WTC11 (cell line): ENCODE results near the gene SKAP2. TPM values are rescaled to one million over a fixed set of nuclear protein-coding genes. Genes with fewer than 3 reads are reported as not detected.

Source experiments
- ATAC-seq: fragments of 200-7000 bp; cut with Tn5 transposase; 2 replicates; pipeline ENCODE4 v1.10.0; 2021; ENCODE audit warnings: mild to moderate bottlenecking, moderate library complexity
- CTCF ChIA-PET: fragments of 300-600 bp; sonication (Branson Sonifier 250); formaldehyde crosslinking; loops from one replicate; lab custom pipeline; 2021; ENCODE audit warnings: antibody characterized with exemption; lab: Charles Lee
- POLR2A ChIA-PET: fragments of 350-600 bp; sonication (Branson Sonifier 250); formaldehyde crosslinking; loops from one replicate; lab custom pipeline; 2021; ENCODE audit warnings: antibody characterized with exemption; lab: Charles Lee
- DNase-seq: peaks from one replicate; pipeline ENCODE4 v3.0.0; 2021; ENCODE audit warnings: low spot score
- H3K27ac Mint-ChIP-seq: 2 replicates; pipeline ENCODE4 v1.8.0; 2021; ENCODE audit warnings: mixed read lengths
- H3K27me3 Mint-ChIP-seq: 2 replicates; pipeline ENCODE4 v1.8.0; 2021; ENCODE audit warnings: low read depth, mild to moderate bottlenecking, moderate library complexity, mixed read lengths
- H3K36me3 Mint-ChIP-seq: 2 replicates; pipeline ENCODE4 v1.8.0; 2021; ENCODE audit warnings: mixed read lengths
- H3K4me1 Mint-ChIP-seq: 2 replicates; pipeline ENCODE4 v1.8.0; 2022; ENCODE audit warnings: mixed read lengths
- H3K4me3 Mint-ChIP-seq: 2 replicates; pipeline ENCODE4 v1.8.0; 2021; ENCODE audit warnings: mild to moderate bottlenecking, moderate library complexity, mixed read lengths
- H3K9me3 Mint-ChIP-seq: 2 replicates; pipeline ENCODE4 v1.8.0; 2021; ENCODE audit warnings: mixed read lengths
- ELF4 ChIP-seq: sonication (generic); formaldehyde crosslinking; IDR thresholded peaks from 2 replicates; pipeline ENCODE4 v1.8.1; 2022; ENCODE audit warnings: low read depth, mild to moderate bottlenecking, moderate library complexity, missing genetic modification reagents
- FOXJ3 ChIP-seq: sonication (generic); formaldehyde crosslinking; IDR thresholded peaks from 2 replicates; pipeline ENCODE4 v1.9.0; 2021; ENCODE audit warnings: missing genetic modification reagents, mild to moderate bottlenecking, borderline replicate concordance
- FOXK1 ChIP-seq: sonication (generic); formaldehyde crosslinking; IDR thresholded peaks from 2 replicates; pipeline ENCODE4 v1.8.0; 2022; ENCODE audit warnings: mild to moderate bottlenecking, moderate library complexity, missing genetic modification reagents
- GTF2I ChIP-seq: fragments of 250-450 bp; sonication (Bioruptor Pico); conservative IDR thresholded peaks from 2 replicates; pipeline ENCODE4 v1.4.0; 2021; ENCODE audit warnings: mild to moderate bottlenecking
- HMGA2 ChIP-seq: fragments of 250-450 bp; sonication (Bioruptor Pico); IDR thresholded peaks from 2 replicates; pipeline ENCODE4 v1.4.0; 2021; ENCODE audit warnings: mild to moderate bottlenecking, moderate library complexity
- IRF2 ChIP-seq: sonication (generic); formaldehyde crosslinking; IDR thresholded peaks from 2 replicates; pipeline ENCODE4 v1.8.0; 2022; ENCODE audit warnings: low read depth, missing genetic modification reagents, borderline replicate concordance
- JUN ChIP-seq: sonication (generic); formaldehyde crosslinking; IDR thresholded peaks from 2 replicates; pipeline ENCODE4 v1.8.0; 2023; ENCODE audit warnings: mild to moderate bottlenecking, missing genetic modification reagents
- NFATC4 ChIP-seq: fragments of 250-450 bp; sonication (Bioruptor Pico); IDR thresholded peaks from 2 replicates; pipeline ENCODE4 v1.9.0; 2021; ENCODE audit warnings: mild to moderate bottlenecking
- NFYB ChIP-seq: sonication (generic); formaldehyde crosslinking; conservative IDR thresholded peaks from 2 replicates; pipeline ENCODE4 v1.8.0; 2022; ENCODE audit warnings: low read depth, missing genetic modification reagents
- SP1 ChIP-seq: sonication (generic); formaldehyde crosslinking; conservative IDR thresholded peaks from 2 replicates; pipeline ENCODE4 v1.8.1; 2022; ENCODE audit warnings: missing genetic modification reagents
- TCF7 ChIP-seq: sonication (generic); formaldehyde crosslinking; IDR thresholded peaks from 2 replicates; pipeline ENCODE4 v1.8.0; 2022; ENCODE audit warnings: mild to moderate bottlenecking, low read depth, missing genetic modification reagents, moderate library complexity
- TEAD1 ChIP-seq: sonication (generic); formaldehyde crosslinking; IDR thresholded peaks from 2 replicates; pipeline ENCODE4 v1.8.0; 2022; ENCODE audit warnings: mild to moderate bottlenecking, missing genetic modification reagents
- ZNF138 ChIP-seq: sonication (generic); formaldehyde crosslinking; conservative IDR thresholded peaks from 2 replicates; pipeline ENCODE4 v1.8.1; 2022; ENCODE audit warnings: mild to moderate bottlenecking, moderate library complexity, missing genetic modification reagents
- ZNF317 ChIP-seq: sonication (generic); formaldehyde crosslinking; IDR thresholded peaks from 2 replicates; pipeline ENCODE4 v1.8.1; 2023; ENCODE audit warnings: low read depth, mild to moderate bottlenecking, moderate library complexity, missing genetic modification reagents, borderline replicate concordance
- total RNA-seq: library from RNA; stranded (reverse); gene quantifications from 3 replicates; pipeline ENCODE4 v1.2.3, GENCODE V29; 2021
- TF ChIP-seq, protein P1 (sequence below): sonication (generic); formaldehyde crosslinking; IDR thresholded peaks from 2 replicates; pipeline ENCODE4 v1.8.0; 2022; ENCODE audit warnings: mild to moderate bottlenecking, missing genetic modification reagents
- TF ChIP-seq, protein P2 (sequence below): sonication (generic); formaldehyde crosslinking; conservative IDR thresholded peaks from 2 replicates; pipeline ENCODE4 v1.8.1; 2022; ENCODE audit warnings: mild to moderate bottlenecking, missing genetic modification reagents
- TF ChIP-seq, protein P3 (sequence below): sonication (generic); formaldehyde crosslinking; IDR thresholded peaks from 2 replicates; pipeline ENCODE4 v1.8.0; 2022; ENCODE audit warnings: mild to moderate bottlenecking, missing genetic modification reagents
- TF ChIP-seq, protein P4 (sequence below): sonication (generic); formaldehyde crosslinking; IDR thresholded peaks from 2 replicates; pipeline ENCODE4 v1.8.1; 2022; ENCODE audit warnings: missing genetic modification reagents, borderline replicate concordance
- TF ChIP-seq, protein P5 (sequence below): fragments of 250-450 bp; sonication (Bioruptor Pico); IDR thresholded peaks from 2 replicates; pipeline ENCODE4 v1.9.0; 2021; ENCODE audit warnings: mild to moderate bottlenecking
- TF ChIP-seq, protein P6 (sequence below): sonication (generic); formaldehyde crosslinking; IDR thresholded peaks from 2 replicates; pipeline ENCODE4 v1.8.1; 2023; ENCODE audit warnings: mild to moderate bottlenecking, moderate library complexity, missing genetic modification reagents
- TF ChIP-seq, protein P7 (sequence below): sonication (generic); formaldehyde crosslinking; IDR thresholded peaks from 2 replicates; pipeline ENCODE4 v1.8.1; 2023; ENCODE audit warnings: mild to moderate bottlenecking, missing genetic modification reagents, moderate library complexity
- TF ChIP-seq, protein P8 (sequence below): fragments of 250-450 bp; sonication (Bioruptor Pico); IDR thresholded peaks from 2 replicates; pipeline ENCODE4 v2.1.2; 2022; ENCODE audit warnings: mild to moderate bottlenecking, moderate library complexity

The SKAP2 gene
- total RNA-seq, 1 experiment from 2014 or later: 2.5 TPM

DNA sequence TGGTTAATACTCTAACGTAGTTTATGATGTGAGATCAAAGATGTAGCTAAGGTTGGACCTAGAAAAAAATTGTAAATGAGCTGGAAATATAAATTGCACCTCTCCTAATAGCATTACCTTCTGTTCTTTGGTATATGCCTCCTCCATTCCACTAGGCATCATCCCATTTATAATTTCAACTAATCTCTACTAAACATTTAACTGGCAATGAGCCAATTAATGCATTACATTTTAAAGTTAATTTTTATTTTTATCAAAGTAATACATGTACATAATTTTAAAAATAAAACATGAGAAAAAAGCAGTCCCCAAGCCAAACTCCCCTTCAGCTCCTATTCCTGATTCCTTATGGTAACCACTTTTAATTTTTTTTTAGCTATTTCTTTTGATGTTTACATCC, 35.1 kb upstream of the SKAP2 start:
- Mint-ChIP-seq H3K36me3 (no peaks in the 10 kb centered on the region), H3K4me3 (no peak overlapping the region), H3K27me3 (no peaks in the 10 kb centered on the region; the same call in 1 of the 2 replicates), H3K27ac (no peak overlapping the region), H3K4me1 (no peaks in the 10 kb centered on the region), H3K9me3 (0 out of 2 replicates have a peak, but pooled peaks cover 4% of the 10 kb centered on the region)
- DNase-seq (no peak), ATAC-seq (no peak)
- ChIA-PET CTCF (no interaction called here), POLR2A (no interaction called here)
- no peak for TF ChIP-seq FOXK1 (CRISPR knock-in tag)
- TF ChIP-seq, protein P1, sequence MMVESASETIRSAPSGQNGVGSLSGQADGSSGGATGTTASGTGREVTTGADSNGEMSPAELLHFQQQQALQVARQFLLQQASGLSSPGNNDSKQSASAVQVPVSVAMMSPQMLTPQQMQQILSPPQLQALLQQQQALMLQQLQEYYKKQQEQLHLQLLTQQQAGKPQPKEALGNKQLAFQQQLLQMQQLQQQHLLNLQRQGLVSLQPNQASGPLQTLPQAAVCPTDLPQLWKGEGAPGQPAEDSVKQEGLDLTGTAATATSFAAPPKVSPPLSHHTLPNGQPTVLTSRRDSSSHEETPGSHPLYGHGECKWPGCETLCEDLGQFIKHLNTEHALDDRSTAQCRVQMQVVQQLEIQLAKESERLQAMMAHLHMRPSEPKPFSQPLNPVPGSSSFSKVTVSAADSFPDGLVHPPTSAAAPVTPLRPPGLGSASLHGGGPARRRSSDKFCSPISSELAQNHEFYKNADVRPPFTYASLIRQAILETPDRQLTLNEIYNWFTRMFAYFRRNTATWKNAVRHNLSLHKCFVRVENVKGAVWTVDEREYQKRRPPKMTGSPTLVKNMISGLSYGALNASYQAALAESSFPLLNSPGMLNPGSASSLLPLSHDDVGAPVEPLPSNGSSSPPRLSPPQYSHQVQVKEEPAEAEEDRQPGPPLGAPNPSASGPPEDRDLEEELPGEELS (CRISPR knock-in tag): no peak
- TF ChIP-seq TCF7 (CRISPR knock-in tag): no peak
- TF ChIP-seq JUN (CRISPR knock-in tag): no peak
- TF ChIP-seq, protein P2, sequence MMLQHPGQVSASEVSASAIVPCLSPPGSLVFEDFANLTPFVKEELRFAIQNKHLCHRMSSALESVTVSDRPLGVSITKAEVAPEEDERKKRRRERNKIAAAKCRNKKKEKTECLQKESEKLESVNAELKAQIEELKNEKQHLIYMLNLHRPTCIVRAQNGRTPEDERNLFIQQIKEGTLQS: no peak
- TF ChIP-seq, protein P3, sequence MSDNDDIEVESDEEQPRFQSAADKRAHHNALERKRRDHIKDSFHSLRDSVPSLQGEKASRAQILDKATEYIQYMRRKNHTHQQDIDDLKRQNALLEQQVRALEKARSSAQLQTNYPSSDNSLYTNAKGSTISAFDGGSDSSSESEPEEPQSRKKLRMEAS (CRISPR knock-in tag): no peak
- TF ChIP-seq NFYB (CRISPR knock-in tag): no peak
- no peak for TF ChIP-seq HMGA2 (CRISPR knock-in tag)
- no peak for TF ChIP-seq TEAD1
- TF ChIP-seq, protein P4, sequence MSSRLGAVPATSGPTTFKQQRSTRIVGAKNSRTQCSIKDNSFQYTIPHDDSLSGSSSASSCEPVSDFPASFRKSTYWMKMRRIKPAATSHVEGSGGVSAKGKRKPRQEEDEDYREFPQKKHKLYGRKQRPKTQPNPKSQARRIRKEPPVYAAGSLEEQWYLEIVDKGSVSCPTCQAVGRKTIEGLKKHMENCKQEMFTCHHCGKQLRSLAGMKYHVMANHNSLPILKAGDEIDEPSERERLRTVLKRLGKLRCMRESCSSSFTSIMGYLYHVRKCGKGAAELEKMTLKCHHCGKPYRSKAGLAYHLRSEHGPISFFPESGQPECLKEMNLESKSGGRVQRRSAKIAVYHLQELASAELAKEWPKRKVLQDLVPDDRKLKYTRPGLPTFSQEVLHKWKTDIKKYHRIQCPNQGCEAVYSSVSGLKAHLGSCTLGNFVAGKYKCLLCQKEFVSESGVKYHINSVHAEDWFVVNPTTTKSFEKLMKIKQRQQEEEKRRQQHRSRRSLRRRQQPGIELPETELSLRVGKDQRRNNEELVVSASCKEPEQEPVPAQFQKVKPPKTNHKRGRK (CRISPR knock-in tag): no peak

DNA sequence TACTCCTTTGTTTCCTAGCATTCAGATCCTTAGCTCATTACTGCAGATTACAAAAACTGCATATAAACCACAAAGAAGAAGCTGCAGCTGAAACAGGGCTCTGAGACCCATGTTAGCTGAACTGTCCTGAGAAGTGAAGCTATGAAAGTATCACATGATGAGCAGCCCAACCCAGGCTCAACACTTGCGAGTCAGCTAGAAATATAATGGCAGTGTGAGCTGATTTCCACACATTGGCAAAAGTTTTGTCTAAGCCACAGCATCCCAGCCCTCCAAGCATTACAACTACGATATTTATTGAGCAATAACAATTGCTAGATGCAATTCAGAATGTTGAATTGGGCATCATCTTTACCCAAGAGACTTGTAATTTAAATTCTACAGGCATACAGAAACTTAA, 34.5 kb upstream of the SKAP2 start:
- ATAC-seq (no peak), DNase-seq (no peak)
- Mint-ChIP-seq H3K27me3 (no peaks in the 10 kb centered on the region; the same call in 1 of the 2 replicates), H3K36me3 (no peaks in the 10 kb centered on the region)
- CTCF ChIA-PET: no interaction called here
- POLR2A ChIA-PET: no interaction called here
- TF ChIP-seq ZNF138 (CRISPR knock-in tag) (no peak), SP1 (CRISPR knock-in tag) (no peak), FOXJ3 (CRISPR knock-in tag) (no peak), GTF2I (CRISPR knock-in tag) (no peak), TEAD1 (no peak), ELF4 (CRISPR knock-in tag) (no peak), IRF2 (CRISPR knock-in tag) (no peak), ZNF317 (no peak), NFATC4 (CRISPR knock-in tag) (no peak)
- TF ChIP-seq, protein P3 (CRISPR knock-in tag): no peak
- TF ChIP-seq, protein P5, sequence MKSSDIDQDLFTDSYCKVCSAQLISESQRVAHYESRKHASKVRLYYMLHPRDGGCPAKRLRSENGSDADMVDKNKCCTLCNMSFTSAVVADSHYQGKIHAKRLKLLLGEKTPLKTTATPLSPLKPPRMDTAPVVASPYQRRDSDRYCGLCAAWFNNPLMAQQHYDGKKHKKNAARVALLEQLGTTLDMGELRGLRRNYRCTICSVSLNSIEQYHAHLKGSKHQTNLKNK: no peak
- TF ChIP-seq, protein P6, sequence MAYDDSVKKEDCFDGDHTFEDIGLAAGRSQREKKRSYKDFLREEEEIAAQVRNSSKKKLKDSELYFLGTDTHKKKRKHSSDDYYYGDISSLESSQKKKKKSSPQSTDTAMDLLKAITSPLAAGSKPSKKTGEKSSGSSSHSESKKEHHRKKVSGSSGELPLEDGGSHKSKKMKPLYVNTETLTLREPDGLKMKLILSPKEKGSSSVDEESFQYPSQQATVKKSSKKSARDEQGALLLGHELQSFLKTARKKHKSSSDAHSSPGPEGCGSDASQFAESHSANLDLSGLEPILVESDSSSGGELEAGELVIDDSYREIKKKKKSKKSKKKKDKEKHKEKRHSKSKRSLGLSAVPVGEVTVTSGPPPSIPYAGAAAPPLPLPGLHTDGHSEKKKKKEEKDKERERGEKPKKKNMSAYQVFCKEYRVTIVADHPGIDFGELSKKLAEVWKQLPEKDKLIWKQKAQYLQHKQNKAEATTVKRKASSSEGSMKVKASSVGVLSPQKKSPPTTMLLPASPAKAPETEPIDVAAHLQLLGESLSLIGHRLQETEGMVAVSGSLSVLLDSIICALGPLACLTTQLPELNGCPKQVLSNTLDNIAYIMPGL: no peak
- TF ChIP-seq, protein P7, sequence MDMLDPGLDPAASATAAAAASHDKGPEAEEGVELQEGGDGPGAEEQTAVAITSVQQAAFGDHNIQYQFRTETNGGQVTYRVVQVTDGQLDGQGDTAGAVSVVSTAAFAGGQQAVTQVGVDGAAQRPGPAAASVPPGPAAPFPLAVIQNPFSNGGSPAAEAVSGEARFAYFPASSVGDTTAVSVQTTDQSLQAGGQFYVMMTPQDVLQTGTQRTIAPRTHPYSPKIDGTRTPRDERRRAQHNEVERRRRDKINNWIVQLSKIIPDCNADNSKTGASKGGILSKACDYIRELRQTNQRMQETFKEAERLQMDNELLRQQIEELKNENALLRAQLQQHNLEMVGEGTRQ (CRISPR knock-in tag): no peak
- TF ChIP-seq, protein P8, sequence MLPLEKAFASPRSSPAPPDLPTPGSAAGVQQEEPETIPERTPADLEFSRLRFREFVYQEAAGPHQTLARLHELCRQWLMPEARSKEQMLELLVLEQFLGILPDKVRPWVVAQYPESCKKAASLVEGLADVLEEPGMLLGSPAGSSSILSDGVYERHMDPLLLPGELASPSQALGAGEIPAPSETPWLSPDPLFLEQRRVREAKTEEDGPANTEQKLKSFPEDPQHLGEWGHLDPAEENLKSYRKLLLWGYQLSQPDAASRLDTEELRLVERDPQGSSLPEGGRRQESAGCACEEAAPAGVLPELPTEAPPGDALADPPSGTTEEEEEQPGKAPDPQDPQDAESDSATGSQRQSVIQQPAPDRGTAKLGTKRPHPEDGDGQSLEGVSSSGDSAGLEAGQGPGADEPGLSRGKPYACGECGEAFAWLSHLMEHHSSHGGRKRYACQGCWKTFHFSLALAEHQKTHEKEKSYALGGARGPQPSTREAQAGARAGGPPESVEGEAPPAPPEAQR (CRISPR knock-in tag): no peak
- TF ChIP-seq, all 79 proteins: peak for 0
- Mint-ChIP-seq H3K4me1 (no peaks in the 10 kb centered on the region), H3K4me3 (no peak overlapping the region), H3K9me3 (no peaks in the 10 kb centered on the region), H3K27ac (no peak overlapping the region)
